ENCODE data around the gene MED4.

DNA sequence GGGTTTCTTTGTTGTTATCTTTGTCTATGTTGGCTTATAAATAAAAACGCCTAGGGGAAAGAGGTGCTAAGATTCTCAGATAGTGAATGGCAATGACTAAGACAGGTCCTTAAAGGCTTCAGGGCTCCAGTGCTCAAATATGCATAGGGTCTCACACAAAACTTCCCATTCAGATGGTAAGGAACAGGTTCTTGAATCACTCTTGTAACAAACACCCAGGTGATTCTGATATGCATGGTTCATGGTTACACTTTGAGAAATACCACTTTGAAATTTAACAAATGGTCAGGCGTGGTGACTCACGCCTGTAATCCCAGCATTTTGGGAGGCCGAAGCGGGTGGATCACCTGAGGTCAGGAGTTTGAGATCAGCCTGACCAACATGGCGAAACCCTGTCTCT lies 40.3 kb downstream of the MED4 start:
- TF ChIP-seq, protein P1, sequence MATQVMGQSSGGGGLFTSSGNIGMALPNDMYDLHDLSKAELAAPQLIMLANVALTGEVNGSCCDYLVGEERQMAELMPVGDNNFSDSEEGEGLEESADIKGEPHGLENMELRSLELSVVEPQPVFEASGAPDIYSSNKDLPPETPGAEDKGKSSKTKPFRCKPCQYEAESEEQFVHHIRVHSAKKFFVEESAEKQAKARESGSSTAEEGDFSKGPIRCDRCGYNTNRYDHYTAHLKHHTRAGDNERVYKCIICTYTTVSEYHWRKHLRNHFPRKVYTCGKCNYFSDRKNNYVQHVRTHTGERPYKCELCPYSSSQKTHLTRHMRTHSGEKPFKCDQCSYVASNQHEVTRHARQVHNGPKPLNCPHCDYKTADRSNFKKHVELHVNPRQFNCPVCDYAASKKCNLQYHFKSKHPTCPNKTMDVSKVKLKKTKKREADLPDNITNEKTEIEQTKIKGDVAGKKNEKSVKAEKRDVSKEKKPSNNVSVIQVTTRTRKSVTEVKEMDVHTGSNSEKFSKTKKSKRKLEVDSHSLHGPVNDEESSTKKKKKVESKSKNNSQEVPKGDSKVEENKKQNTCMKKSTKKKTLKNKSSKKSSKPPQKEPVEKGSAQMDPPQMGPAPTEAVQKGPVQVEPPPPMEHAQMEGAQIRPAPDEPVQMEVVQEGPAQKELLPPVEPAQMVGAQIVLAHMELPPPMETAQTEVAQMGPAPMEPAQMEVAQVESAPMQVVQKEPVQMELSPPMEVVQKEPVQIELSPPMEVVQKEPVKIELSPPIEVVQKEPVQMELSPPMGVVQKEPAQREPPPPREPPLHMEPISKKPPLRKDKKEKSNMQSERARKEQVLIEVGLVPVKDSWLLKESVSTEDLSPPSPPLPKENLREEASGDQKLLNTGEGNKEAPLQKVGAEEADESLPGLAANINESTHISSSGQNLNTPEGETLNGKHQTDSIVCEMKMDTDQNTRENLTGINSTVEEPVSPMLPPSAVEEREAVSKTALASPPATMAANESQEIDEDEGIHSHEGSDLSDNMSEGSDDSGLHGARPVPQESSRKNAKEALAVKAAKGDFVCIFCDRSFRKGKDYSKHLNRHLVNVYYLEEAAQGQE (IDR thresholded peaks at IDR 0.05; ENCODE audit: unreplicated experiment): no peak
- TF ChIP-seq, protein P2, sequence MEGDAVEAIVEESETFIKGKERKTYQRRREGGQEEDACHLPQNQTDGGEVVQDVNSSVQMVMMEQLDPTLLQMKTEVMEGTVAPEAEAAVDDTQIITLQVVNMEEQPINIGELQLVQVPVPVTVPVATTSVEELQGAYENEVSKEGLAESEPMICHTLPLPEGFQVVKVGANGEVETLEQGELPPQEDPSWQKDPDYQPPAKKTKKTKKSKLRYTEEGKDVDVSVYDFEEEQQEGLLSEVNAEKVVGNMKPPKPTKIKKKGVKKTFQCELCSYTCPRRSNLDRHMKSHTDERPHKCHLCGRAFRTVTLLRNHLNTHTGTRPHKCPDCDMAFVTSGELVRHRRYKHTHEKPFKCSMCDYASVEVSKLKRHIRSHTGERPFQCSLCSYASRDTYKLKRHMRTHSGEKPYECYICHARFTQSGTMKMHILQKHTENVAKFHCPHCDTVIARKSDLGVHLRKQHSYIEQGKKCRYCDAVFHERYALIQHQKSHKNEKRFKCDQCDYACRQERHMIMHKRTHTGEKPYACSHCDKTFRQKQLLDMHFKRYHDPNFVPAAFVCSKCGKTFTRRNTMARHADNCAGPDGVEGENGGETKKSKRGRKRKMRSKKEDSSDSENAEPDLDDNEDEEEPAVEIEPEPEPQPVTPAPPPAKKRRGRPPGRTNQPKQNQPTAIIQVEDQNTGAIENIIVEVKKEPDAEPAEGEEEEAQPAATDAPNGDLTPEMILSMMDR (conservative IDR thresholded peaks at IDR 0.05; ENCODE audit: low read depth in 2 of 2): no peak
- no peak for TF ChIP-seq ZNF331 (CRISPR knock-in tag; IDR thresholded peaks at IDR 0.05; ENCODE audit: low read depth)
- no peak for TF ChIP-seq EZH2 (IDR thresholded peaks at IDR 0.05; ENCODE audit: low read depth, unreplicated experiment)
